H9 (cell line): ENCODE data around the gene FADD. TPM values are rescaled to one million over a fixed set of nuclear protein-coding genes. Genes with fewer than 3 reads are reported as not detected.

Source experiments
- DNase-seq: peaks from one replicate; pipeline ENCODE4 v3.0.0-alpha.2; 2017
- H2AFZ ChIP-seq: one replicate; pipeline ENCODE4 v1.6.1; 2013; ENCODE audit warnings: mild to moderate bottlenecking, low read length, control low read depth, moderate library complexity
- H2AK5ac ChIP-seq: 2 replicates; pipeline ENCODE4 v1.6.1; 2013; ENCODE audit warnings: low read length, control low read depth, mixed read lengths; ENCODE audit not compliant: insufficient read length
- H2BK120ac ChIP-seq: one replicate; pipeline ENCODE4 v1.6.1; 2013; ENCODE audit warnings: low read depth, mild to moderate bottlenecking, low read length, control low read depth, inconsistent platforms; ENCODE audit not compliant: poor library complexity, severe bottlenecking
- H2BK12ac ChIP-seq: 2 replicates; pipeline ENCODE4 v1.6.1; 2013; ENCODE audit warnings: low read length, control low read depth, mixed read lengths, low read depth; ENCODE audit not compliant: insufficient read length
- H2BK15ac ChIP-seq: 2 replicates; pipeline ENCODE4 v1.6.1; 2013; ENCODE audit warnings: low read depth, low read length, control low read depth
- H2BK20ac ChIP-seq: one replicate; pipeline ENCODE4 v1.6.1; 2013; ENCODE audit warnings: low read depth, mild to moderate bottlenecking, low read length, control low read depth, inconsistent platforms; ENCODE audit not compliant: poor library complexity, severe bottlenecking
- H2BK5ac ChIP-seq: 2 replicates; pipeline ENCODE4 v1.6.1; 2013; ENCODE audit warnings: low read length, control low read depth, mixed read lengths; ENCODE audit not compliant: insufficient read length
- H3K14ac ChIP-seq: 2 replicates; pipeline ENCODE4 v1.6.1; 2013; ENCODE audit warnings: low read length, control low read depth; ENCODE audit not compliant: insufficient read depth
- H3K18ac ChIP-seq: 2 replicates; pipeline ENCODE4 v1.6.1; 2013; ENCODE audit warnings: low read depth, mild to moderate bottlenecking, mixed read lengths, low read length, control low read depth; ENCODE audit not compliant: insufficient read length
- H3K23ac ChIP-seq: 2 replicates; pipeline ENCODE4 v1.6.1; 2013; ENCODE audit warnings: low read length, control low read depth, mixed read lengths, low read depth; ENCODE audit not compliant: insufficient read length
- H3K23me2 ChIP-seq: 2 replicates; pipeline ENCODE4 v1.6.1; 2013; ENCODE audit warnings: low read depth, mild to moderate bottlenecking, mixed read lengths, low read length, control low read depth; ENCODE audit not compliant: insufficient read length, poor library complexity, severe bottlenecking
- H3K27ac ChIP-seq: 2 replicates; pipeline ENCODE4 v1.5.1; 2013; ENCODE audit warnings: low read length, control low read depth, mixed read lengths, low read depth; ENCODE audit not compliant: insufficient read length
- H3K27me3 ChIP-seq: 2 replicates; pipeline ENCODE4 v1.6.1; 2013; ENCODE audit warnings: low read length, control low read depth, inconsistent platforms; ENCODE audit not compliant: insufficient read depth
- H3K4ac ChIP-seq: 2 replicates; pipeline ENCODE4 v1.6.1; 2013; ENCODE audit warnings: low read depth, mild to moderate bottlenecking, control low read depth, inconsistent platforms, low read length, moderate library complexity
- H3K4me1 ChIP-seq: 2 replicates; pipeline ENCODE4 v1.6.1; 2013; ENCODE audit warnings: low read length, control low read depth, inconsistent platforms; ENCODE audit not compliant: insufficient read depth
- H3K4me2 ChIP-seq: 2 replicates; pipeline ENCODE4 v1.6.1; 2013; ENCODE audit warnings: low read length, control low read depth, mixed read lengths; ENCODE audit not compliant: insufficient read length, insufficient read depth
- H3K56ac ChIP-seq: 2 replicates; pipeline ENCODE4 v1.6.1; 2013; ENCODE audit warnings: low read depth, mild to moderate bottlenecking, mixed read lengths, low read length, control low read depth; ENCODE audit not compliant: insufficient read length
- H3K79me1 ChIP-seq: 2 replicates; pipeline ENCODE4 v1.6.1; 2013; ENCODE audit warnings: low read depth, mild to moderate bottlenecking, moderate library complexity, low read length, control low read depth, inconsistent platforms; ENCODE audit not compliant: insufficient read depth, poor library complexity, severe bottlenecking
- H3K79me2 ChIP-seq: 2 replicates; pipeline ENCODE4 v1.6.1; 2013; ENCODE audit warnings: low read length, control low read depth, inconsistent platforms; ENCODE audit not compliant: insufficient read depth
- H3K9ac ChIP-seq: 2 replicates; pipeline ENCODE4 v1.6.1; 2013; ENCODE audit warnings: low read length, control low read depth, mixed read lengths; ENCODE audit not compliant: insufficient read length; ENCODE audit errors: extremely low read depth
- H3K9me3 ChIP-seq: one replicate; pipeline ENCODE4 v1.6.1; 2013; ENCODE audit warnings: low read depth, low read length, inconsistent platforms; ENCODE audit not compliant: control insufficient read depth
- H3T11ph ChIP-seq: one replicate; pipeline ENCODE4 v1.6.1; 2013; ENCODE audit warnings: mild to moderate bottlenecking, low read length, control low read depth, inconsistent platforms
- H4K20me1 ChIP-seq: one replicate; pipeline ENCODE4 v1.6.1; 2013; ENCODE audit not compliant: control insufficient read depth, insufficient read length, insufficient read depth
- H4K5ac ChIP-seq: 2 replicates; pipeline ENCODE4 v1.6.1; 2013; ENCODE audit warnings: low read depth, mild to moderate bottlenecking, mixed read lengths, low read length, control low read depth; ENCODE audit not compliant: insufficient read length
- H4K8ac ChIP-seq: replicated peaks from 2 replicates; pipeline ENCODE4 v1.6.1; 2013; ENCODE audit warnings: low read length, control low read depth, mixed read lengths, low read depth; ENCODE audit not compliant: insufficient read length
- H4K91ac ChIP-seq: 2 replicates; pipeline ENCODE4 v1.6.1; 2013; ENCODE audit warnings: low read depth, mild to moderate bottlenecking, moderate library complexity, mixed read lengths, low read length, control low read depth; ENCODE audit not compliant: insufficient read length
- H3K27ac Mint-ChIP-seq, 3 experiments: 2 replicates in 2 of 3; 3 replicates in 1 of 3; pipeline ENCODE4 v1.8.0; 2020 to 2021; ENCODE audit warnings: mixed read lengths in 3 of 3, mild to moderate bottlenecking in 1 of 3, moderate library complexity in 1 of 3
- H3K27me3 Mint-ChIP-seq: 2 replicates; pipeline ENCODE4 v1.8.0; 2021; ENCODE audit warnings: low read depth, mild to moderate bottlenecking, moderate library complexity, mixed read lengths
- H3K36me3 Mint-ChIP-seq, 3 experiments: 2 replicates in 2 of 3; 3 replicates in 1 of 3; pipeline ENCODE4 v1.8.0; 2020 to 2021; ENCODE audit warnings: low read depth in 3 of 3, mixed read lengths in 3 of 3; ENCODE audit not compliant: insufficient read depth in 1 of 3
- H3K4me1 Mint-ChIP-seq, 2 experiments: 2 replicates each; pipeline ENCODE4 v1.8.0; 2020; ENCODE audit warnings: mixed read lengths in 2 of 2
- H3K4me3 Mint-ChIP-seq, 2 experiments: 2 replicates in 1 of 2; 3 replicates in 1 of 2; pipeline ENCODE4 v1.8.0; 2020 to 2021; ENCODE audit warnings: mild to moderate bottlenecking in 2 of 2, mixed read lengths in 2 of 2, moderate library complexity in 1 of 2
- H3K9me3 Mint-ChIP-seq, 2 experiments: 2 replicates in 1 of 2; 3 replicates in 1 of 2; pipeline ENCODE4 v1.8.0; 2020; ENCODE audit warnings: mild to moderate bottlenecking in 2 of 2, mixed read lengths in 2 of 2, moderate library complexity in 1 of 2
- WGBS: extraction: QIAGEN DNeasy Blood & Tissue Kit; methylation state at CpG from one replicate; pipeline ENCODE4 v1.1.7; 2013; ENCODE audit warnings: missing lambda C conversion rate, low lambda C conversion rate, mixed read lengths; ENCODE audit not compliant: insufficient read length; ENCODE audit errors: extremely low coverage; 5-methylcytosine and 5-hydroxymethylcytosine counted together
- total RNA-seq: library from RNA; stranded (reverse); gene quantifications from 2 replicates; pipeline ENCODE4 v1.2.1, GENCODE V29; 2021
- TF ChIP-seq, protein P1 (sequence below): fragments of 200-600 bp; sonication (generic); conservative IDR thresholded peaks from 3 replicates; pipeline ENCODE4 v1.8.0; 2021; ENCODE audit warnings: antibody characterized with exemption, mild to moderate bottlenecking

The FADD gene
- total RNA-seq, 1 experiment from 2014 or later: 51.1 TPM

DNA sequence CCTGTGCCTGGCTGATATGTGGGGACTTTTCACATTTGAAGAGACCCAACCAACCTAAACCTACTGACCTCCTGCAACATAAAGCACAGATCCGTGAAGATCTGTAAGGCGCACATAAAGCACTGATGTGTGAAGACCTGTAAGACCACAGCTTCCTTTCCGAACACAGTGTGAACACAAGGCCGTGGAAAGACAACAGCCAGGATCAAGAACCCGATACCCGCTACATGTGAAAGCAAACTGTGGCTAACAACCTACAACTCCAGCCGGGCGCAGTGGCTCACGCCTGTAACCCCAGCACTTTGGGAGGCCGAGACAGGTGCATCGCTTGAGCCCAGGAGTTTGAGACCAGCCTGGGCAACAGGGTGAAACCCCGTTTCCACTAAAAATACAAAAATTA, 49.7 kb downstream of the FADD start:
- Histone ChIP-seq H3K18ac (no peak overlapping the region), H2BK15ac (no peak overlapping the region), H3K23ac (no peak overlapping the region), H4K91ac (no peak overlapping the region), H2BK120ac (no peak overlapping the region), H2BK5ac (no peak overlapping the region), H3K79me2 (no peaks in the 10 kb centered on the region), H3K79me1 (no peaks in the 10 kb centered on the region), H2AFZ (no peak overlapping the region), H3K4me1 (no peaks in the 10 kb centered on the region), H4K20me1 (no peaks in the 10 kb centered on the region), H3T11ph (no peak overlapping the region), H3K56ac (no peak overlapping the region), H2AK5ac (no peak overlapping the region), H3K27me3 (no peaks in the 10 kb centered on the region), H4K5ac (no peak overlapping the region), H3K14ac (no peak overlapping the region), H2BK20ac (no peak overlapping the region), H3K23me2 (no peaks in the 10 kb centered on the region), H3K9ac (no peak overlapping the region), H2BK12ac (no peak overlapping the region), H3K4ac (no peak overlapping the region), H3K4me2 (no peak overlapping the region), H3K27ac (no peak overlapping the region), H4K8ac (no peak overlapping the region), H3K9me3 (no peaks in the 10 kb centered on the region)
- Mint-ChIP-seq H3K27ac (no peak overlapping the region; a peak in 1 of 7 replicates), H3K27me3 (peaks cover 8% of the 10 kb centered on the region; the same call in 1 of the 2 replicates), H3K36me3 (no peaks in the 10 kb centered on the region), H3K4me3 (no peak overlapping the region), H3K4me1 (peaks cover 2 to 11% of the 10 kb centered on the region in 2 experiments; a peak in 3 of 4 replicates), H3K9me3 (no peaks in the 10 kb centered on the region)
- WGBS: no CpG with 5 or more reads among the region's 12 CpGs
- TF ChIP-seq, protein P1, sequence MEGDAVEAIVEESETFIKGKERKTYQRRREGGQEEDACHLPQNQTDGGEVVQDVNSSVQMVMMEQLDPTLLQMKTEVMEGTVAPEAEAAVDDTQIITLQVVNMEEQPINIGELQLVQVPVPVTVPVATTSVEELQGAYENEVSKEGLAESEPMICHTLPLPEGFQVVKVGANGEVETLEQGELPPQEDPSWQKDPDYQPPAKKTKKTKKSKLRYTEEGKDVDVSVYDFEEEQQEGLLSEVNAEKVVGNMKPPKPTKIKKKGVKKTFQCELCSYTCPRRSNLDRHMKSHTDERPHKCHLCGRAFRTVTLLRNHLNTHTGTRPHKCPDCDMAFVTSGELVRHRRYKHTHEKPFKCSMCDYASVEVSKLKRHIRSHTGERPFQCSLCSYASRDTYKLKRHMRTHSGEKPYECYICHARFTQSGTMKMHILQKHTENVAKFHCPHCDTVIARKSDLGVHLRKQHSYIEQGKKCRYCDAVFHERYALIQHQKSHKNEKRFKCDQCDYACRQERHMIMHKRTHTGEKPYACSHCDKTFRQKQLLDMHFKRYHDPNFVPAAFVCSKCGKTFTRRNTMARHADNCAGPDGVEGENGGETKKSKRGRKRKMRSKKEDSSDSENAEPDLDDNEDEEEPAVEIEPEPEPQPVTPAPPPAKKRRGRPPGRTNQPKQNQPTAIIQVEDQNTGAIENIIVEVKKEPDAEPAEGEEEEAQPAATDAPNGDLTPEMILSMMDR: no peak
- no peak for DNase-seq
